HepG2 (cell line): ENCODE measurements around the gene MMD2. TPM values are rescaled to one million over a fixed set of nuclear protein-coding genes. Genes with fewer than 3 reads are reported as not detected.
A peak's percentile ranks its signal among the peaks of the same experiment; 100 is the strongest.

ENCODE experiments used
- ARHGAP35 ChIP-seq: sonication (generic); formaldehyde crosslinking; IDR thresholded peaks from 2 replicates; pipeline ENCODE4 v1.9.0; 2022; ENCODE audit warnings: mild to moderate bottlenecking, inconsistent platforms, moderate library complexity, missing genetic modification reagents, borderline replicate concordance
- CREB1 ChIP-seq, 2 experiments: fragments of 450-650 bp in 1 of 2; IDR thresholded peaks; 2 replicates each; pipeline ENCODE4 v1.6.1; 2016 to 2017; ENCODE audit warnings: control low read depth in 1 of 2, mild to moderate bottlenecking in 1 of 2, missing compliant biosample characterization in 1 of 2, missing genetic modification characterization in 1 of 2
- FOXP4 ChIP-seq: sonication (generic); formaldehyde crosslinking; IDR thresholded peaks from 2 replicates; pipeline ENCODE4 v1.4.0; 2020; ENCODE audit warnings: missing genetic modification reagents
- KDM2A ChIP-seq: sonication (generic); formaldehyde crosslinking; IDR thresholded peaks from 2 replicates; pipeline ENCODE4 v1.4.0; 2020; ENCODE audit warnings: low read depth, missing genetic modification reagents, borderline replicate concordance
- KLF16 ChIP-seq, 2 experiments: sonication (generic) in 1 of 2; formaldehyde crosslinking in 1 of 2; IDR thresholded peaks; 2 replicates each; pipeline versions ENCODE4 v1.6.1 to v1.8.0; 2016 to 2023; ENCODE audit warnings: missing genetic modification reagents in 2 of 2, missing compliant biosample characterization in 1 of 2
- KLF9 ChIP-seq: IDR thresholded peaks from 2 replicates; pipeline ENCODE4 v1.6.1; 2016; ENCODE audit warnings: low read depth
- NBN ChIP-seq: fragments of 450-650 bp; conservative IDR thresholded peaks from 2 replicates; pipeline ENCODE4 v1.6.1; 2017
- NCOR1 ChIP-seq: fragments of 200-600 bp; sonication (generic); IDR thresholded peaks from 2 replicates; pipeline ENCODE4 v1.7.0; 2017; ENCODE audit warnings: antibody characterized with exemption, low read length, borderline replicate concordance
- PAX8 ChIP-seq: sonication (generic); formaldehyde crosslinking; IDR thresholded peaks from 2 replicates; pipeline ENCODE4 v1.8.0; 2022; ENCODE audit warnings: mild to moderate bottlenecking, missing genetic modification reagents, borderline replicate concordance
- RFXAP ChIP-seq: sonication (generic); formaldehyde crosslinking; IDR thresholded peaks from 2 replicates; pipeline ENCODE4 v1.4.0; 2020; ENCODE audit warnings: missing genetic modification reagents, borderline replicate concordance
- ZBTB21 ChIP-seq: sonication (generic); formaldehyde crosslinking; IDR thresholded peaks from 2 replicates; pipeline ENCODE4 v1.4.0; 2020; ENCODE audit warnings: missing genetic modification reagents
- ZBTB7A ChIP-seq: sonication (generic); formaldehyde crosslinking; IDR thresholded peaks from 2 replicates; pipeline ENCODE4 v1.8.0; 2022; ENCODE audit warnings: mild to moderate bottlenecking, missing genetic modification reagents
- ZNF24 ChIP-seq: fragments of 450-650 bp; IDR thresholded peaks from 2 replicates; pipeline ENCODE4 v1.6.1; 2017; ENCODE audit warnings: antibody characterized with exemption, mild to moderate bottlenecking
- ZNF263 ChIP-seq: sonication (generic); formaldehyde crosslinking; IDR thresholded peaks from 2 replicates; pipeline ENCODE4 v1.4.0; 2020; ENCODE audit warnings: missing genetic modification reagents
- ZNF3 ChIP-seq: IDR thresholded peaks from 2 replicates; pipeline ENCODE4 v1.7.0; 2017; ENCODE audit warnings: inconsistent platforms
- ZNF543 ChIP-seq: sonication (generic); formaldehyde crosslinking; IDR thresholded peaks from 2 replicates; pipeline ENCODE4 v1.4.0; 2020; ENCODE audit warnings: mild to moderate bottlenecking, missing genetic modification reagents
- ZNF577 ChIP-seq: sonication (generic); formaldehyde crosslinking; IDR thresholded peaks from 2 replicates; pipeline ENCODE4 v1.4.0; 2020; ENCODE audit warnings: mild to moderate bottlenecking, low read depth, missing genetic modification reagents, borderline replicate concordance
- ZNF607 ChIP-seq: sonication (generic); formaldehyde crosslinking; IDR thresholded peaks from 2 replicates; pipeline ENCODE4 v1.5.1; 2020; ENCODE audit warnings: missing genetic modification reagents, mild to moderate bottlenecking, borderline replicate concordance
- ZNF720 ChIP-seq: sonication (generic); formaldehyde crosslinking; IDR thresholded peaks from 2 replicates; pipeline ENCODE4 v1.4.0; 2020; ENCODE audit warnings: missing genetic modification reagents
- ZNF784 ChIP-seq: sonication (generic); formaldehyde crosslinking; IDR thresholded peaks from 2 replicates; pipeline ENCODE4 v1.5.1; 2020; ENCODE audit warnings: missing genetic modification reagents, mild to moderate bottlenecking, borderline replicate concordance
- polyA plus RNA-seq, 8 experiments: library from polyadenylated mRNA; depleted of rRNA in 3 of 8; stranded (reverse) in 7 of 8; unstranded in 1 of 8; fragments of >200 nt; fragmentation: Illumina TruSeq in 4 of 8; extraction: Trizol in 4 of 8; gene quantifications; 2 replicates each; pipeline versions ENCODE4 v1.2.1 to v1.2.3, GENCODE V29; 2011 to 2016; ENCODE audit warnings: low read depth in 4 of 8, missing spikeins in 1 of 8, mixed read lengths in 1 of 8; ENCODE audit not compliant: insufficient read depth in 1 of 8
- total RNA-seq, 5 experiments: library from RNA; depleted of rRNA; stranded (reverse); fragments of >200 nt; fragmentation: Illumina TruSeq; extraction: Trizol; gene quantifications; 2 replicates each; pipeline ENCODE4 v1.2.3, GENCODE V29; 2016; ENCODE audit warnings: low read depth in 1 of 5
- TF ChIP-seq, protein P1 (sequence below): sonication (generic); formaldehyde crosslinking; IDR thresholded peaks from 2 replicates; pipeline ENCODE4 v1.5.0; 2020; ENCODE audit warnings: missing genetic modification reagents, mild to moderate bottlenecking, borderline replicate concordance
- TF ChIP-seq, protein P2 (sequence below): sonication (generic); formaldehyde crosslinking; IDR thresholded peaks from 2 replicates; pipeline ENCODE4 v1.4.0; 2020; ENCODE audit warnings: mild to moderate bottlenecking, low read depth, missing genetic modification reagents

The MMD2 gene
- total and polyA plus RNA-seq, 2 of the 13 experiments (the other 11 are each of a cell fraction or from before 2014, with no cell fraction given), result not detected

- TF ChIP-seq FOXP4 (CRISPR knock-in tag) (peak; percentile 10; the same call in 1 of the 2 replicates), ZNF784 (peak; percentile 52; the same call in 1 of the 2 replicates), ZBTB7A (peak; percentile 73; the same call in 1 of the 2 replicates), NCOR1 (no peak), ZNF577 (CRISPR knock-in tag) (no peak), KDM2A (peak; percentile 86), ZNF263 (0 out of 2 replicates have a peak, but pooled peaks have one; percentile 25), PAX8 (CRISPR knock-in tag) (no peak), NBN (no peak), KLF16 (CRISPR knock-in tag; IDR thresholded peaks at IDR 0.05) (0 out of 4 replicates have a peak, but pooled peaks of 1 of the 2 experiments have one; percentile 28), ZBTB21 (no peak), ZNF24 (no peak; the same call in 1 of the 2 replicates), ZNF720 (no peak), CREB1 (IDR thresholded peaks at IDR 0.05) (peak; percentile 40; the same call in 1 of the 2 replicates), CREB1 (CRISPR knock-in tag; IDR thresholded peaks at IDR 0.05) (peak; percentile 42; the same call in 1 of the 2 replicates), ARHGAP35 (CRISPR knock-in tag) (no peak), KLF9 (no peak), RFXAP (CRISPR knock-in tag) (peak; percentile 16; the same call in 1 of the 2 replicates), ZNF3 (CRISPR knock-in tag) (no peak), ZNF607 (CRISPR knock-in tag) (no peak), ZNF543 (CRISPR knock-in tag) (0 out of 2 replicates have a peak, but pooled peaks have one; percentile 12)
- TF ChIP-seq, protein P1, sequence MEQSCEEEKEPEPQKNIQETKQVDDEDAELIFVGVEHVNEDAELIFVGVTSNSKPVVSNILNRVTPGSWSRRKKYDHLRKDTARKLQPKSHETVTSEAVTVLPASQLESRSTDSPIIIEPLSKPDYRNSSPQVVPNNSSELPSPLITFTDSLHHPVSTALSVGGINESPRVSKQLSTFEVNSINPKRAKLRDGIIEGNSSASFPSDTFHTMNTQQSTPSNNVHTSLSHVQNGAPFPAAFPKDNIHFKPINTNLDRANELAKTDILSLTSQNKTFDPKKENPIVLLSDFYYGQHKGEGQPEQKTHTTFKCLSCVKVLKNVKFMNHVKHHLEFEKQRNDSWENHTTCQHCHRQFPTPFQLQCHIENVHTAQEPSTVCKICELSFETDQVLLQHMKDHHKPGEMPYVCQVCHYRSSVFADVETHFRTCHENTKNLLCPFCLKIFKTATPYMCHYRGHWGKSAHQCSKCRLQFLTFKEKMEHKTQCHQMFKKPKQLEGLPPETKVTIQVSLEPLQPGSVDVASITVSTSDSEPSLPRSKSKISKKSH (CRISPR knock-in tag), result peak; percentile 51; the same call in 1 of the 2 replicates
- TF ChIP-seq, protein P2, sequence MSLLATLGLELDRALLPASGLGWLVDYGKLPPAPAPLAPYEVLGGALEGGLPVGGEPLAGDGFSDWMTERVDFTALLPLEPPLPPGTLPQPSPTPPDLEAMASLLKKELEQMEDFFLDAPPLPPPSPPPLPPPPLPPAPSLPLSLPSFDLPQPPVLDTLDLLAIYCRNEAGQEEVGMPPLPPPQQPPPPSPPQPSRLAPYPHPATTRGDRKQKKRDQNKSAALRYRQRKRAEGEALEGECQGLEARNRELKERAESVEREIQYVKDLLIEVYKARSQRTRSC, result no peak
Observed at GRCh38 chr7:4973728-4974198, 14.8 kb upstream of the MMD2 start (continued).
